ENCODE measurements around the gene CARD9. TPM values are rescaled to one million over a fixed set of nuclear protein-coding genes. Genes with fewer than 3 reads are reported as not detected.

Gene CARD9
- total and polyA plus RNA-seq, 2 of the 8 experiments (the other 6 are each of a cell fraction or from before 2014, with no cell fraction given), result 0.15 to 1.1 TPM

DNA sequence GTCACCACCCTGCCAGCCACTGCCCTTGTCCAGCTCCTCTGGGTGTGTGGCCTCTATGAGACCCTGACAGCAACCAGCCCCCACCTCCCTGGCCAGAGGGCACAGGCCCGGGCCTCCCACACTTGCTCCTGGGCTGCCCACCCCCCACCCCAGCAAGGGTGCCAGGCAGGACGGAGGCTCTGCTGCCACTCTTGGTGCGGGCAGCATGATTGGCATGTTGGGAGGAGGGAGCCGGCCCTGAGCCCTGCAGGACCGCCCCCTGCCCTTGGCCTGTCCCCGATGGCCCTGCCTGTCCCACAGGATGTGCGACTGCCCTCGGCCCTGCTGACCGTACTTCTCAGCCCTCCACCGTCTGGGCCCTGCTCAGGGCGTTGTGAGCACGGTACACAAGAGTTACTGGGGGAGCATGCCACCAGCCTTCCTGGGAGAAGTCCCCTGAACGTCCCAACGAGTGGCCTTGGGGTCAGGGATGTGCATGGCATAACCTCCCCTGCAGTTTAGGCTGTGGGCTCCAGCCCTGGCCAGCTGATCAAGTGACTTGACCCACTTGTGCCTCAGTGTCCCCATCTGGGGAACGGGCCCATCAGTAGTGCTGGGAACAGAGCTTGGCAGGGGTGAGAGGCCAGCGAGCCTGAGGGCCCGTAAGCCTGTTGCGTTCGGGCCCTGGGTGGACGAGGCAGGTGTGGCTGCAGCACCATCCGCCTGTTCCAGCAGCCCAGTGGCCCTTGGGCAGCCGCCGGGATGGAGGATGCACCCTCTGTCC lies 30.2 kb downstream of the CARD9 start:
- H3K79me2 ChIP-seq (ENCODE audit: control insufficient read depth in 1 of 2, insufficient read depth in 2 of 2, low read length in 2 of 2), result no peaks in the 10 kb centered on the region
- POLR2A ChIA-PET (ENCODE audit: partially characterized antibody), result interaction anchor here (1.0 to 8.0 kb wide), 4 partner anchors 10 to 65 kb away, joined by 3 to 137 read pairs (median 5); partner anchors contain the start of gene DNLZ
- H4K20me1 ChIP-seq (replicated peaks in 1 of 2; ENCODE audit: control insufficient read depth in 1 of 2, insufficient read depth in 2 of 2, low read length in 2 of 2), result no peaks in the 10 kb centered on the region
- H3K23me2 ChIP-seq (ENCODE audit: low read depth, low read length), result peaks cover 2% of the 10 kb centered on the region; the same call in 1 of the 2 replicates
- H3K9ac ChIP-seq (replicated peaks in 1 of 4; ENCODE audit: extremely low read depth in 1 of 4, low read depth in 3 of 4, low read length in 3 of 4), result peak overlapping the region in 2 of 4 experiments; percentile 60 to 63; a peak in 4 of 7 replicates
- no peak overlapping the region for H2BK120ac ChIP-seq (replicated peaks; ENCODE audit: low read depth, low read length)
- H2BK5ac ChIP-seq (ENCODE audit: low read depth, low read length), result peak overlapping the region; percentile 85
- H2BK12ac ChIP-seq (ENCODE audit: low read depth, low read length), result peak overlapping the region; percentile 62; the same call in 1 of the 2 replicates
- H3K27me3 ChIP-seq (replicated peaks in 1 of 4; ENCODE audit: control insufficient read depth in 3 of 4, extremely low read depth in 1 of 4, insufficient read depth in 3 of 4, low read length in 3 of 4), result no peaks in the 10 kb centered on the region
- H3K23ac ChIP-seq (ENCODE audit: insufficient read length), result no peak overlapping the region
- H2AK5ac ChIP-seq (ENCODE audit: low read depth, low read length), result peak overlapping the region; percentile 93
- peaks cover 0 to 19% (median 10%) of the 10 kb centered on the region in 4 experiments; a peak in 6 of 7 replicates for H3K4me1 ChIP-seq (replicated peaks in 1 of 4; ENCODE audit: control insufficient read depth in 3 of 4, insufficient read depth in 4 of 4, low read length in 3 of 4)
- H2AFZ ChIP-seq (ENCODE audit: low read length), result no peak overlapping the region
- peak overlapping the region; percentile 2 to 72 (median 11); a peak in 6 of 8 replicates for H3K4me3 ChIP-seq (ENCODE audit: extremely low read depth in 1 of 4, insufficient read depth in 2 of 4, low read depth in 3 of 4, low read length in 4 of 4)
- no peaks in the 10 kb centered on the region for H3K36me3 ChIP-seq (ENCODE audit: control insufficient read depth in 2 of 4, insufficient read depth in 4 of 4, low read length in 3 of 4)
- peak overlapping the region; percentile 52 for H3K27ac ChIP-seq (ENCODE audit: low read depth, low read length)
- H3K4me2 ChIP-seq (ENCODE audit: insufficient read depth in 1 of 2, low read depth in 2 of 2, low read length in 2 of 2), result peak overlapping the region; percentile 54 to 77
- 74% methylated on average over 23 of the region's 23 CpGs; no CpG with 5 or more reads in 1 of the 2 experiments for WGBS, 2 experiments (ENCODE audit: extremely low coverage in 1 of 2, insufficient coverage in 1 of 2, insufficient read length in 1 of 2, insufficient replicate concordance in 2 of 2, low coverage in 1 of 2, low lambda C conversion rate in 2 of 2, missing lambda C conversion rate in 1 of 2)
- CTCF ChIA-PET (ENCODE audit: partially characterized antibody), result interaction anchor here (1.0 to 7.9 kb wide), 6 partner anchors 11 to 148 kb away, joined by 3 to 80 read pairs (median 11); partner anchors contain the start of genes DNLZ and GPSM1
- peak overlapping the region; percentile 25 for H3K18ac ChIP-seq (ENCODE audit: extremely low read depth, low read length)
- no peak overlapping the region for H3K56ac ChIP-seq (replicated peaks; ENCODE audit: insufficient read length, low read depth, low read length)
- H3K9me3 ChIP-seq (ENCODE audit: insufficient read depth in 2 of 2, low read depth in 1 of 2, low read length in 1 of 2), result no peaks in the 10 kb centered on the region
- H4K5ac ChIP-seq (ENCODE audit: insufficient read length, low read depth, low read length), result no peak overlapping the region
- H4K91ac ChIP-seq (replicated peaks; ENCODE audit: insufficient read length, low read length), result peak overlapping the region; percentile 44
- peak overlapping the region; percentile 90 for H4K8ac ChIP-seq (ENCODE audit: extremely low read depth, insufficient read depth, low read length)
- H3K79me1 ChIP-seq (ENCODE audit: low read depth, low read length), result no peaks in the 10 kb centered on the region
- H3K4ac ChIP-seq (replicated peaks; ENCODE audit: insufficient read length, low read depth, low read length), result peak overlapping the region; percentile 41
- no peak overlapping the region for H3K14ac ChIP-seq (ENCODE audit: insufficient read length)
- H2BK20ac ChIP-seq (ENCODE audit: low read length), result no peak overlapping the region; the same call in 1 of the 2 replicates
- no peak for DNase-seq (ENCODE audit: low read depth in 1 of 2, low spot score in 2 of 2)
- H2BK15ac ChIP-seq (ENCODE audit: low read length), result peak overlapping the region; percentile 75; the same call in 1 of the 2 replicates
- FAIRE-seq, result no peak
- TF ChIP-seq KDM4A (IDR thresholded peaks at IDR 0.05; ENCODE audit: low read depth, low read length, severe bottlenecking) (no peak), CHD2 (IDR thresholded peaks at IDR 0.05; ENCODE audit: low read length) (no peak), HDAC6 (IDR thresholded peaks at IDR 0.05; ENCODE audit: low read depth, low read length) (no peak), SP2 (IDR thresholded peaks at IDR 0.05; ENCODE audit: low read length) (no peak), SRF (IDR thresholded peaks at IDR 0.05; ENCODE audit: low read depth, low read length) (no peak), TEAD4 (IDR thresholded peaks at IDR 0.05; ENCODE audit: low read depth, low read length) (no peak), JUN (IDR thresholded peaks at IDR 0.05; ENCODE audit: low read depth, low read length) (no peak), SUZ12 (IDR thresholded peaks at IDR 0.05; ENCODE audit: low read length) (no peak), SP4 (IDR thresholded peaks at IDR 0.05; ENCODE audit: low read length) (no peak), CEBPB (IDR thresholded peaks at IDR 0.05; ENCODE audit: low read depth, low read length) (no peak)
- TF ChIP-seq, protein P1, sequence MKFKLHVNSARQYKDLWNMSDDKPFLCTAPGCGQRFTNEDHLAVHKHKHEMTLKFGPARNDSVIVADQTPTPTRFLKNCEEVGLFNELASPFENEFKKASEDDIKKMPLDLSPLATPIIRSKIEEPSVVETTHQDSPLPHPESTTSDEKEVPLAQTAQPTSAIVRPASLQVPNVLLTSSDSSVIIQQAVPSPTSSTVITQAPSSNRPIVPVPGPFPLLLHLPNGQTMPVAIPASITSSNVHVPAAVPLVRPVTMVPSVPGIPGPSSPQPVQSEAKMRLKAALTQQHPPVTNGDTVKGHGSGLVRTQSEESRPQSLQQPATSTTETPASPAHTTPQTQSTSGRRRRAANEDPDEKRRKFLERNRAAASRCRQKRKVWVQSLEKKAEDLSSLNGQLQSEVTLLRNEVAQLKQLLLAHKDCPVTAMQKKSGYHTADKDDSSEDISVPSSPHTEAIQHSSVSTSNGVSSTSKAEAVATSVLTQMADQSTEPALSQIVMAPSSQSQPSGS (IDR thresholded peaks at IDR 0.05; ENCODE audit: low read length), result no peak
